GM10266 (cell line): ENCODE results near the gene TRIM26.

Experiments
- DNase-seq: peaks from one replicate; pipeline ENCODE4 v3.0.0; 2012; ENCODE audit errors: extremely low spot score
- TF ChIP-seq, protein P1 (sequence below): IDR thresholded peaks from 2 replicates; pipeline ENCODE4 v1.5.1; 2012; ENCODE audit warnings: mild to moderate bottlenecking, low read depth; ENCODE audit not compliant: control insufficient read depth, insufficient read depth; ENCODE audit errors: missing control alignments

TRIM26 gene

DNA sequence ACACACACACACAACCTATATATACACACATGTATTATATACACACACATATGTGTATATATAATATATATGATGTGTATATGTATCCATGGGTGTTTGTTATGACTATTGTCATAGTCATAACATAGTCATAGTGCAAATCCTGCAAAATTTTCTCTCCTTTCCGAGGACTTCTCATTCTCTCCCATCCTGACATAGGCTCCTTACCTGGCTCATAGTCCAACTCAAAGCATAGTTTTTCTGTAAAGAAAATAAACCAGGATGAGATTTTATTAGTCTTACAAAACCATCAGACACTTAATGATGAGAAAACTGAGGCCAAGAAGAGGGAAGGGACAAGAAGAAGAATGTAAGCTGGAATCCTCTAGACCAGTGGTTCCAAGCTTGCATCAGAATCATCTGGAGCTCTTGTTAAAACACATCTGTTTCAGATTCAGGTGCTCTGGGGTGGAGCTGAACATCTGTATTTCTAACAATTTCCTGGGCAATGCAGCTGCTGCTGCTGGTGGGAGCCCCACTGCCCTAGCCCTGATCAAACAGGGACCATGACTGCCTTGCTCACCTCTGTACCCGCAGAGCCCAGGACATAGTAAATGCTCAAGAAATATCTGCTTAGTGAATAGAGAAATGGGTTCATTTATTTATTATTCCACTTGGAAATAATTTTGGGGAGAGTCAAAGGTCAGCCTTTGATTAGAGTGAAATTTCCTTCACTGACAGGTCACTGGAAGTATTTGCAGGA is 57.5 kb downstream of the TRIM26 start:
- no peak for DNase-seq
- TF ChIP-seq, protein P1, sequence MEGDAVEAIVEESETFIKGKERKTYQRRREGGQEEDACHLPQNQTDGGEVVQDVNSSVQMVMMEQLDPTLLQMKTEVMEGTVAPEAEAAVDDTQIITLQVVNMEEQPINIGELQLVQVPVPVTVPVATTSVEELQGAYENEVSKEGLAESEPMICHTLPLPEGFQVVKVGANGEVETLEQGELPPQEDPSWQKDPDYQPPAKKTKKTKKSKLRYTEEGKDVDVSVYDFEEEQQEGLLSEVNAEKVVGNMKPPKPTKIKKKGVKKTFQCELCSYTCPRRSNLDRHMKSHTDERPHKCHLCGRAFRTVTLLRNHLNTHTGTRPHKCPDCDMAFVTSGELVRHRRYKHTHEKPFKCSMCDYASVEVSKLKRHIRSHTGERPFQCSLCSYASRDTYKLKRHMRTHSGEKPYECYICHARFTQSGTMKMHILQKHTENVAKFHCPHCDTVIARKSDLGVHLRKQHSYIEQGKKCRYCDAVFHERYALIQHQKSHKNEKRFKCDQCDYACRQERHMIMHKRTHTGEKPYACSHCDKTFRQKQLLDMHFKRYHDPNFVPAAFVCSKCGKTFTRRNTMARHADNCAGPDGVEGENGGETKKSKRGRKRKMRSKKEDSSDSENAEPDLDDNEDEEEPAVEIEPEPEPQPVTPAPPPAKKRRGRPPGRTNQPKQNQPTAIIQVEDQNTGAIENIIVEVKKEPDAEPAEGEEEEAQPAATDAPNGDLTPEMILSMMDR = no peak

DNA sequence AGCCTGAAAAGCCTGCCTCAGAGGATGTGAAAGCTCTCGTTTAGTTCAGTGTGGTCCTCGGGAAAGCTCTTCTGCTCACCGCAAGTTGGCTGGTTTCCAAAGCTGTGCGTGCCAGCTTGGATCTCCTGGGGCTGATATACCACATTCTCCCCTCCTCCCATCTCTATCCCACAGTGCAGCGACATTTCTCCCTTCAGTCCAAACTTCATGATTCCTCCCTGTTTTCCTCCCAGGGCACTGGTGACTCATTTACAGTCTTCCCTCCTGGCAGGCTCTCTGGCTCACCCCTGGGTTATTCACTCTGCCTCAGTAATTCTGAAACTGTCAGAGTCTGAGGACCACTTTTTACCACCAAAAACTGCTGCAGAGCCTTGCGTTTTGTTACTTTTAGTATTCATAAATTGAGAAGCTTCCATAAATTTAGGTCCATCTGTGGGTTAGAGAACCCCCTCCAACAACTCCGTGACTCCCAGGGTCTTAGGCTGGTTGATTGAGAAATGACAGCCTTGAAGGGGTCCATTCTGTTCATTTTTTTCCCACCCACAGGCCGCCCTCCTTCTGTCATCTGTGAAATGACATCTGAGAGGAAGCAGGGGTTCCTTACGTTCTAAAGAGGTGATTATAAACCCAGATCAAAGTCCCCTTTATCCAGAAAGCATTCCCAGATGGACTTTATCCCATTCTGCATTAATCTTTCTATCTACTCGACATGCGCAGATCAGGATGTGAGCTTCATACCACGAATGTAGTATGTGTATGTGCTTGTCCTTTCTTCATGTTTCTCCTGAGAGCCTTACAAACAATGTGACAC is 58.3 kb downstream of the TRIM26 start:
- TF ChIP-seq, protein P1 = no peak
- no peak for DNase-seq

DNA sequence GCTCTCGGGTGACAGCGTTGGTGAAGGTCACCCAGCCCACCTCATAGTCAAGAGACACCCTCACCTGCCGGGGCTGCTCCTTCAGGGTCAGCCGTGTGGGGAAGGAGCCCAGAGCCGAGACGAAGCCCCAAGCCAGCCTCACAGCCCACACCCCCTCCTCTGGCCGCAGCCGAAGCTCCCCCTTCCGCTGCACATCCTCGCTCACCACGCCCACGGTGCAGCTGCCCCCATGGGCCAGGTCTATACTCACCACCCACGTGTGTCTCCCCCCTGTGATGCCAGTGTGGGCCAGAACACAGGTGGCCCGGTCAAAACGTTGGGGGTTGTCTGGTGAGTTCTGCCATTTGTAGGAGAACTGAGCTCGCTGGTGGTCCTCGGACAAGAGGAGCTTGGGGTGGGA is 59.1 kb downstream of the TRIM26 start:
- DNase-seq = no peak
- TF ChIP-seq, protein P1 = no peak

DNA sequence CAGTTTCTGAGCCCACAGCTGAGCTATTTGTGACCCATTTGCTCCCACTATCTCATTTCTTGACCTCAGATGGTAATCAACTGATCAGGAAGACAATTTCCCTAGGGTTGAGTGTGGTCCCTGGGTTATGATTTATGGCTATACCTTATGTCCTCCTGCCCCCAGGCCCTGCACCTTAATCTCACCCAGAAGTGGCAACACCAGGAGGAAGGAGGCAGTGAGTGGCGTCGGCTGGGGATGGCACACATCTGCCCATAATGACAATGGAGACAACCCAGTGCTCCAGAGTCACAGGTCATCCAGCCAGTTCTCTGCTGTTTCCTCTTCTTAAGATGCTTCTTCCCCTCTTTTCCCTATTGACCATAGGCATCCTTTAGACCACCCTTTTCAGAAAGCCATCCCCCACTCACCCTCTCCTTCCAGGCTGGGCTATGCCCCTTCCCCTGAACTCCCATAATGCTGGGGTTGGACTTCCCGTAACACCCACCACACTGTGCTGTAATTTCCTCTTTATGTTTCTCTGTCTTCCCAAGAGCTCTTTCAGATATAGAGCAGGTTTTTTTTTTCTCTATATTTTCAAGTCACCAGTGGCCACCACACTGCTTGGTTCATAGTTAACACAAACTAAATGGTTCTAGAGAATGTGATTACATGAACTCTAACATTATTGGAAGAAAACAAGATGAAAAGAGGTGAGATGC is 60.1 kb downstream of the TRIM26 start:
- TF ChIP-seq, protein P1 = no peak
- DNase-seq = no peak

DNA sequence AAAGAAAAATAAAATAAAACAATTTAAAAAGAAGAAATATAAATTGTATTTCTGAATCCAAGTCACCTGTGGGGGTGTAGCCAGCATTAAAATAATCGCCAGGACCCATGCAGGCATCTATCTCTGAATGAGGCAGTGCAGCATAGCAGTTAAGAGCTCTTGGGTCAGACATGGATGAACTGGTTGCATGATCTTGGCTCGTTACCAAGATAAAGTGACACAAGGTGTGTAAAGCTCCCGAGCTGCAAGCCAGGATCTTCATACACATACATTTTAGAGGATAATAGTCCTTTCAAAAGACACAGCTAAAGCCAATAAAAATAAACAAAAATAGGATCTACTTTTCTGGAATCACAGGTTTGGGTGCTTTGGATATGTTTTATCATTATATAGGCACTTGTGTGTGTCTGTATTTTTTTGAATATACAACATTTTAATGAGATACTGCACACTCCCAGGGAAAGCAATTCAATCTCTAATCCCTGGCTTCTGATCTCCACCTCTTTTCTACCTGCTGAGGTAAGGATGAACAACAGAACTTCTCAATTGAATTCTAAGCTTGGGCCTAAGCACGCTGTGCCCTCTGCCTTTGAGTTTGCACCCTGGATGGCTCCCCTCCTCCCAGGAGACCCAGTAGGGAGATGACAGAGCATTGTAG is 61.1 kb downstream of the TRIM26 start:
- no peak for DNase-seq
- TF ChIP-seq, protein P1 = no peak

DNA sequence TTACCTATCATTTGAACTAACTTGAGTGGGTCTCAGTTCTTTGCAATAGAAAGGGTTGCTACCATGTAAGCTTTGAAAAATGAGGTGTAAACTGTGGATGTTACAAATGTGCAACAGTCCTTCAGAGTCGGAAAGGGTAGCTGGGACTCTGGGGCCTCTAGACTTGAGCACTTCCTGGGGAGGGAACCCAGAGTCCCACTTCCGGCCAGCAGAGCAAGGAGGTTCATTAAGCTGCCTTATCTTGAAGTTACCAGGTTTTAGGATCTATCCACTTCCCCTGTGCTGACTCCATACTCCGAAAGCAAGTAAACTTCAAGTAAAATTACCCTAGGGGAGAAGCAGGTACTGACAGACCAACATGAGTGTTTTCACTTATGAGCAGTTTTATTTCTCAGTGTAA is 61.6 kb downstream of the TRIM26 start:
- TF ChIP-seq, protein P1 = no peak
- DNase-seq = no peak
